HG03442 (cell line): Measurements from ENCODE around the gene DGKA.
A peak's percentile ranks its signal among the peaks of the same experiment; 100 is the strongest.
"Not testable (repeated sequence)": the region's sequence is repeated elsewhere in the genome, so short reads cannot be mapped to it uniquely, and the experiment has no call there.

ENCODE experiments used
- ATAC-seq: cut with Tn5 transposase; IDR thresholded peaks from one replicate; pipeline ENCODE4 v1.9.1; 2021; ENCODE audit warnings: mild to moderate bottlenecking, moderate library complexity; ENCODE audit not compliant: unreplicated experiment

DGKA gene

GRCh38 chr12:55930771-55931316 is at the start of gene DGKA:
DGKA (plus strand) TSS chr12:55931162; CDS start chr12:55936504, 5,342 bp downstream.
- no peak for ATAC-seq

- ATAC-seq, result no peak
Measured at GRCh38 chr12:55885113-55885512, 45.8 kb upstream of the DGKA start.

GRCh38 chr12:55891310-55891709 is 39.7 kb upstream of the DGKA start:
- ATAC-seq, result no peak

- no peak for ATAC-seq
Measured at GRCh38 chr12:55893723-55894122, 37.2 kb upstream of the DGKA start.

GRCh38 chr12:55899082-55899481 is 31.9 kb upstream of the DGKA start:
- no peak for ATAC-seq

GRCh38 chr12:55901881-55902490 is 29.0 kb upstream of the DGKA start:
- no peak for ATAC-seq

- ATAC-seq, result no peak
Measured at GRCh38 chr12:55906056-55906455, 24.9 kb upstream of the DGKA start.

- ATAC-seq, result no peak
Measured at GRCh38 chr12:55908726-55909512, 22.0 kb upstream of the DGKA start.

- no peak for ATAC-seq
Measured at GRCh38 chr12:55909513-55909884, 21.5 kb upstream of the DGKA start.

- ATAC-seq, result no peak
Measured at GRCh38 chr12:55912908-55913307, 18.1 kb upstream of the DGKA start.

GRCh38 chr12:55915482-55915859 is 15.5 kb upstream of the DGKA start:
- ATAC-seq, result no peak

- not testable (repeated sequence) for ATAC-seq
Measured at GRCh38 chr12:55919032-55919431, 11.9 kb upstream of the DGKA start.

- no peak for ATAC-seq
Measured at GRCh38 chr12:55922126-55922525, 8.8 kb upstream of the DGKA start.

- not testable (repeated sequence) for ATAC-seq
Measured at GRCh38 chr12:55923648-55924047, 7.3 kb upstream of the DGKA start.

- no peak for ATAC-seq
Measured at GRCh38 chr12:55925371-55925770, 5.6 kb upstream of the DGKA start.

GRCh38 chr12:55925870-55926737 is 4.9 kb upstream of the DGKA start:
- ATAC-seq, result no peak

GRCh38 chr12:55926738-55927587 is 4.0 kb upstream of the DGKA start:
- peak; percentile 39 for ATAC-seq

GRCh38 chr12:55927588-55928502 is 3.1 kb upstream of the DGKA start, which contains the start of gene PYM1:
PYM1 (minus strand) TSS chr12:55927894; CDS start chr12:55927761, 133 bp downstream.
- ATAC-seq, result peak; percentile 48

GRCh38 chr12:55929306-55929791 is 1.6 kb upstream of the DGKA start:
- ATAC-seq, result peak; percentile 27
